Tibial nerve (tissue), 4 donors: ENCODE data around the gene BRICD5. TPM values are rescaled to one million over a fixed set of nuclear protein-coding genes. Genes with fewer than 3 reads are reported as not detected.

ENCODE experiments used
- DNase-seq, 2 donors: peaks; one replicate each; pipeline ENCODE4 v3.0.0-alpha.2; 2019; ENCODE audit warnings: low spot score in 2 of 2
- H3K27ac ChIP-seq, 4 donors: fragments of 200-600 bp; sonication (generic) in 3 of 4; one replicate each; pipeline ENCODE4 v1.5.1; 2017 to 2019; ENCODE audit warnings: mild to moderate bottlenecking in 1 of 4
- H3K27me3 ChIP-seq, 2 donors: fragments of 200-600 bp; sonication (generic) in 1 of 2; one replicate each; pipeline versions ENCODE4 v1.5.1 to v1.6.0; 2017 to 2019
- H3K36me3 ChIP-seq, 3 donors: fragments of 200-600 bp; sonication (generic); one replicate each; pipeline ENCODE4 v1.5.1; 2018 to 2019
- H3K4me1 ChIP-seq, 4 donors: fragments of 200-600 bp; sonication (generic) in 3 of 4; one replicate each; pipeline ENCODE4 v1.5.1; 2017 to 2019
- H3K4me3 ChIP-seq, 4 donors: fragments of 200-600 bp; sonication (generic) in 3 of 4; one replicate each; pipeline ENCODE4 v1.5.1; 2017 to 2019; ENCODE audit warnings: mild to moderate bottlenecking in 1 of 4, moderate library complexity in 1 of 4
- H3K9me3 ChIP-seq, 4 donors: fragments of 200-600 bp; sonication (generic) in 3 of 4; one replicate each; pipeline ENCODE4 v1.5.1; 2017 to 2019
- EP300 ChIP-seq, 2 donors: sonication (generic); formaldehyde crosslinking; IDR thresholded peaks; one replicate each; pipeline ENCODE4 v1.6.1; 2017; ENCODE audit warnings: antibody characterized with exemption in 2 of 2, mild to moderate bottlenecking in 1 of 2
- POLR2A ChIP-seq, 2 donors: fragments of 450-650 bp; IDR thresholded peaks; one replicate each; pipeline ENCODE4 v1.6.1; 2017; ENCODE audit warnings: antibody characterized with exemption in 2 of 2, mild to moderate bottlenecking in 2 of 2, moderate library complexity in 2 of 2
- whole genome bisulfite sequencing, 2 donors: methylation state at CpG; one replicate each; pipeline ENCODE4 v1.1.5; 2018; 5-methylcytosine and 5-hydroxymethylcytosine counted together
- total RNA-seq, 4 donors: library from RNA; depleted of rRNA; stranded (reverse); fragments of >200 nt; gene quantifications; one replicate each; pipeline ENCODE4 v1.1.0, GENCODE V29; 2016
- TF ChIP-seq, protein P1 (sequence below), 5 experiments: fragments of 200-600 bp in 3 of 5; fragments of 450-650 bp in 2 of 5; sonication (generic) in 3 of 5; IDR thresholded peaks; one replicate each; pipeline ENCODE4 v1.5.1; 2016 to 2019; ENCODE audit warnings: antibody characterized with exemption in 5 of 5, mild to moderate bottlenecking in 3 of 5, moderate library complexity in 2 of 5

The BRICD5 gene
- total RNA-seq, 4 donors from 2014 or later, result 19.8 to 203 (median 24.4) TPM

DNA sequence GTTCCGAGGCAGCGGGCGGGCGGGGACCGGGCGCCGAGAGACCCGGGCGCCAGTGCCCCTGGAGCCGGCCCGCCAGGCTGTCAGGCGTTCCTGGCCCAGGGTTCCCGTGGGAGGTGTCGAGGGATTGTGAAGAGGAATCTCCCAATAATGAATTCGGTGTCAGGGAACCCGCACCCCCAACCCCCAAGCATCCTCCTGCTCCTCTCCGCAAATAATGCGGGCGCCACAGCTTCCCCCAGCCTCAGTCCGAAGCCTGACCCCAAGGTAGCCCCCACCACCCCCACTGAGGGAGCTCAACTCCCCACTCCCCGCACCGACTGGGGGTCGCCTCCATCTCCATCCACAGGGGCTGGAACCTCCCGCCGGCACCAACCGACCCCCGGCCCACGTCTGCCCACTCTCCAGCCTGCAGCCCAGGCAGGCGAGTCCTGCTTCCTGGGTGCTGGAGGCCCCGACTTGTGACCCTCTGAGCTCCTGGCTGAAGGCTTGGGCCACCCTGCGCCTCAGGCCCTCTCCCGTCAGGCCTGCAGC is 13.6 kb downstream of the BRICD5 start:
- no peak for DNase-seq
- peak overlapping the region in 1 of 4 donors; percentile 55 for H3K4me3 ChIP-seq
- H3K4me1 ChIP-seq, result peaks cover 0 to 25% (median 8%) of the 10 kb centered on the region in 4 donors
- H3K36me3 ChIP-seq, result no peaks in the 10 kb centered on the region
- peaks cover 0 to 46% of the 10 kb centered on the region in 2 donors for H3K27me3 ChIP-seq
- no peaks in the 10 kb centered on the region for H3K9me3 ChIP-seq
- no peak overlapping the region for H3K27ac ChIP-seq
- 40 to 50% methylated on average over 13 to 18 of the region's 32 CpGs for WGBS, 2 donors
- no peak for TF ChIP-seq EP300 (IDR thresholded peaks at IDR 0.05)
- TF ChIP-seq, protein P1, sequence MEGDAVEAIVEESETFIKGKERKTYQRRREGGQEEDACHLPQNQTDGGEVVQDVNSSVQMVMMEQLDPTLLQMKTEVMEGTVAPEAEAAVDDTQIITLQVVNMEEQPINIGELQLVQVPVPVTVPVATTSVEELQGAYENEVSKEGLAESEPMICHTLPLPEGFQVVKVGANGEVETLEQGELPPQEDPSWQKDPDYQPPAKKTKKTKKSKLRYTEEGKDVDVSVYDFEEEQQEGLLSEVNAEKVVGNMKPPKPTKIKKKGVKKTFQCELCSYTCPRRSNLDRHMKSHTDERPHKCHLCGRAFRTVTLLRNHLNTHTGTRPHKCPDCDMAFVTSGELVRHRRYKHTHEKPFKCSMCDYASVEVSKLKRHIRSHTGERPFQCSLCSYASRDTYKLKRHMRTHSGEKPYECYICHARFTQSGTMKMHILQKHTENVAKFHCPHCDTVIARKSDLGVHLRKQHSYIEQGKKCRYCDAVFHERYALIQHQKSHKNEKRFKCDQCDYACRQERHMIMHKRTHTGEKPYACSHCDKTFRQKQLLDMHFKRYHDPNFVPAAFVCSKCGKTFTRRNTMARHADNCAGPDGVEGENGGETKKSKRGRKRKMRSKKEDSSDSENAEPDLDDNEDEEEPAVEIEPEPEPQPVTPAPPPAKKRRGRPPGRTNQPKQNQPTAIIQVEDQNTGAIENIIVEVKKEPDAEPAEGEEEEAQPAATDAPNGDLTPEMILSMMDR (IDR thresholded peaks at IDR 0.05), result no peak

DNA sequence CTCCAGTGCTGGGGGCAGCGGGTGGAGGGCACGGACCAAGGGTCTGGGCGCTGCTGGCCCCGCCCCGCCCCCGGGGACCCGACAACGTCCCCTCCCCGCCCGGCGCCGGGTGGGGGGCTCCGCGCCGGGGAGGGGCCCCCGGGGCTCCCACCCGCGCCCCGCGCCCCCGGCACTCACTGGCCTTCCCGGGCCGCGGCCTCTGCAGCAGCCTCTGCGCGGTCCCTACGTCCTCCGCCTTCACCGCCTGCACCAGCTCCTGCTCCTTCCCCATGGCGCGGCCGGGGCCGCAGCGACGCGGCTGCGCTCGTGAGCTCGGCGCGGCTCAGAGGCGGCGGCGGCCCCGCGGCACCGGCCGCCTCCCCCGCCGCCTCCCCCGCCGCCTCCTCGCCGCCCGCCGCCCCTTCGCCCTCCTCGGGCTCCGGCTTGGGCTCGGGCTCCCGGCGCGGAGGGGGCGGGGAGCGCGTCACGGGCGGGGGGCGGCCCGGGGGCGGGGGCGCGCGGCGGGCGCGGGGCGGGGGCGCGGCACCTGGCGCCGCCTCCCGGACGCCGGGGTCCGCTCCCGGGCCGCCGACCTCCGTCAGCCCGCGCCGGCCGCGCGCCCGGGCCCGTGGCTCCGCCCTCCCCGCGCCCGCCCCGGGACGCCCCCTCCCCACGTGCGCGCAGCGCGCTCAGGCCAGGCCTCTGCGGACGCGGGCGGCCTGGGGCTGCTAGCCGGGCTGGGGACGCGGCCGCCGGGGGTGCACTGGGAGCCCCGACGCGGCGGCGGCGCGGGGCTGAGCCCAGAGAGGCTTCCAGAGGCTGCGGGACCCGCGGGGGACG is 14.3 kb downstream of the BRICD5 start, which contains the start of gene CASKIN1:
Gene CASKIN1 (minus strand): TSS at position 444 of the 819 bp plus-strand sequence. CDS start 173 bp downstream, at position 271.
- TF ChIP-seq, protein P1 (IDR thresholded peaks at IDR 0.05), result no peak
- TF ChIP-seq POLR2A (IDR thresholded peaks at IDR 0.05) (no peak), EP300 (IDR thresholded peaks at IDR 0.05) (no peak)
- Histone ChIP-seq H3K27me3 (peaks cover 0 to 46% of the 10 kb centered on the region in 2 donors), H3K4me1 (peaks cover 0 to 29% (median 9%) of the 10 kb centered on the region in 4 donors), H3K27ac (peak within 1 kb of the TSS in 1 of 4 donors; percentile 4), H3K4me3 (peak within 1 kb of the TSS in 3 of 4 donors; percentile 15 to 55 (median 17)), H3K9me3 (no peaks in the 10 kb centered on the region), H3K36me3 (no peaks in the 10 kb centered on the region)
- 5% methylated on average over 15 of the region's 129 CpGs; no CpG with 5 or more reads in 1 of the 2 donors for WGBS, 2 donors
- DNase-seq, result no peak

DNA sequence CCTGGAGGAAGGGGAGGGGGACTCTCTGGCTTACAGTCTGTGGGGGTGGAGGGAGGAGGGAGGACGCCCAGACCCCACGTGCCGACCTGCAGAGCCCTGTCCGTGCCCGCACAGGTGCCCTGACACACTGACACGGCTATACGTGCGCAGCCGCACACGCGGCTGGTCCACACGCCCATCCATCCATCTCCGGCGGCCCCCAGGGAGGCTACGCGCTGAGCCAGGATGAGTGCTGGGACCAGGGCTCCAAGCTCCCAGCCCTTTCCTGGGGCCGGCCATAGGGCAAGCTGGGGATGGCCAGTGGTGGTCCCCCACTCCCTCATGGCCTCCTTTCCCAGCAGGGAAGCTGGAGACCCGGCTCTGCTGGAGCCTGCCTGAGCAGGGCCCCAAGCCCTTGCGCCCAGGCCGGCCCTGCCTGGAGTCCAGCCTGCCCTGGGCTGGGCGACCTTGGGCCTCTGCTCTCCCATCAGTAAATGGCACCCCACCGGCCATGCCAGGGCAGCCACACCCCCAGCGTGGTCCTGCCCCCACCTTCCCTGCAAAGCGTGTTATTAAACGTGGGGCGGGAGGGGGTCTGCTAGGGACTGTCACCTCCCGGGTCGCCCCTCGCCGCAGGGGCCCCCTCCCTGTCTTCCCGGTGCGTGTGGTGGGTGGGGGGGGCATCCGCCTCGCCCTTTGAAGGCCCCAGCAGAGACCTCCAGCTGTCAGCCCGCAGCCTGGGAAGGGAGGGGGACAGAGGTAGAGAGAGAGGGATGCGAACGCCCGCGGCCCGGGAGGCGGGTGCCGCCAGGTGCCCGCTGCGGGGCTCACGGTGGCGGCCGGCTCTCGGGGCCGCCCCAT is 15.1 kb downstream of the BRICD5 start:
- H3K36me3 ChIP-seq, result no peaks in the 10 kb centered on the region
- peaks cover 0 to 37% (median 13%) of the 10 kb centered on the region in 4 donors for H3K4me1 ChIP-seq
- no peak for DNase-seq
- peak overlapping the region in 2 of 4 donors; percentile 17 to 55 for H3K4me3 ChIP-seq
- H3K27me3 ChIP-seq, result peaks cover 0 to 46% of the 10 kb centered on the region in 2 donors
- no peaks in the 10 kb centered on the region for H3K9me3 ChIP-seq
- TF ChIP-seq EP300 (IDR thresholded peaks at IDR 0.05), result no peak
- no peak for TF ChIP-seq POLR2A (IDR thresholded peaks at IDR 0.05)
- TF ChIP-seq, protein P1 (IDR thresholded peaks at IDR 0.05), result no peak
- peak overlapping the region in 1 of 4 donors; percentile 4 for H3K27ac ChIP-seq
- WGBS, 2 donors, result 11 to 16% methylated on average over 20 to 34 of the region's 49 CpGs

DNA sequence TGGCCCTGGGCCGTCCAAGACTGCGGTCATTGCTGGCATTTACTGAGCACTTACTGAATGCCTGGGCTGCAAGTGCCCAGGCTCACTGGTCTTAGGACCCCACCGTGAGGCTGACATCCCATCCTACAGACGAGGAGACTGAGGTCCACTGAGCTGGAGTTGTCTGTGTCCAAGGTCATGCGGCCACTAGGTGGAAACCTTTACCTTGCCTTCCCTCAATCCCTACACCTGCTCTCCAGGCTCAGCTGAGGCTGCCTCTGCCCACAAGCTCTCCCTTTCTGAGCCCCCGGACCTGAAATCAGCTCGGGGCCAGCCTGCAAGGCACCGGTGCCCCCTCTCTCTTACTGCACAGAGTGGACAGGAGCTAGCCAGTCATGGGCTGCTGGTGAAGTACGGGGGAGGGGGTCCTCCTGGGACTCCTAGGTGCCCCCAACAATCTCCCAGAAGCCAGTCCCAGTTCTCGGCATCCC is 15.8 kb downstream of the BRICD5 start:
- 15 to 61% methylated on average over 4 to 9 of the region's 10 CpGs for WGBS, 2 donors
- Histone ChIP-seq H3K36me3 (no peaks in the 10 kb centered on the region), H3K4me3 (no peak overlapping the region), H3K27me3 (peaks cover 0 to 46% of the 10 kb centered on the region in 2 donors), H3K4me1 (peaks cover 0 to 37% (median 13%) of the 10 kb centered on the region in 4 donors), H3K9me3 (no peaks in the 10 kb centered on the region), H3K27ac (no peak overlapping the region)
- TF ChIP-seq POLR2A (IDR thresholded peaks at IDR 0.05), result no peak
- TF ChIP-seq EP300 (IDR thresholded peaks at IDR 0.05), result no peak
- TF ChIP-seq, protein P1 (IDR thresholded peaks at IDR 0.05), result peak in 2 of 5 experiments; percentile 19 to 39
- DNase-seq, result no peak
